Right hindlimb (tissue), 1 donor: ENCODE results near the gene AIG1.
"Not testable (repeated sequence)": the region's sequence is repeated elsewhere in the genome, so short reads cannot be mapped to it uniquely, and the experiment has no call there.

ENCODE experiments used
- DNase-seq: peaks from one replicate; pipeline ENCODE4 v3.0.0-alpha.2; 2018

The AIG1 gene

DNA sequence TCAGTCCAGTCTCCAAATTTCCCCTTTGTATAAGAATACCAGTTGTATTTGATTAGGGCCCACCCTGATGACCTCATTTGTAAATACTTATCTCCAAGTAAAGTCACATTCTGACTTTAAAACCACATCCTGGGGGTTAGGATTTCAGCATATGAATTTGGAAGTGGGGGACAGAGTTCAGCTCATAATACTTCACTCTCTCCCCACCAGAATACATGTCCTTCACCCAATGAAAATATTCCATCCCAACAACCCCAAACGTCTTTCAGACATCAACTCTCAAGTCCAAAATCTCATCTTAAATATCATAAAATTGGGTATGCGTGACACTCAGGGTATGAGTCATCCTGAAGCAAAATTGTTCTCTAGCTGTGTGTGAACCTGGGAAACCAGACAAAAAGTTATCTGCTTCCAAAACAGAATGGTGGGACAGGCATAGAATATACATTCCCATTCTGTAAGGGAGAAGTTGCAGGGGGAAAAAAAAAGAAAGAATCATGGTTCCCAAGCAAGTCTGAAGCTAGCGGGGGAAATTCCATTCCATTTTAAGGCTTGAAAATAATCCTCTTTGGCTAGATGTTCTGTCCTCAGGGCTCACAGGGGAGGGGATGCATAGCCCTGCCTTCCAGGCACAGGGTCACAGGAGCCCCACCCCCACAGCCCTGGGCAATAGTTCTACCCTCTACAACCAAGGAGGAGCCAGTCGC lies 275.9 kb downstream of the AIG1 start:
- no peak for DNase-seq

- DNase-seq: no peak
Measured at GRCh38 chr6:143337201-143337949, 276.7 kb downstream of the AIG1 start.

- no peak for DNase-seq
Measured at GRCh38 chr6:143339223-143339622, 278.5 kb downstream of the AIG1 start.

- not testable (repeated sequence) for DNase-seq
Measured at GRCh38 chr6:143345477-143345876, 284.8 kb downstream of the AIG1 start.

GRCh38 chr6:143346004-143346403 lies 285.3 kb downstream of the AIG1 start:
- no peak for DNase-seq

DNA sequence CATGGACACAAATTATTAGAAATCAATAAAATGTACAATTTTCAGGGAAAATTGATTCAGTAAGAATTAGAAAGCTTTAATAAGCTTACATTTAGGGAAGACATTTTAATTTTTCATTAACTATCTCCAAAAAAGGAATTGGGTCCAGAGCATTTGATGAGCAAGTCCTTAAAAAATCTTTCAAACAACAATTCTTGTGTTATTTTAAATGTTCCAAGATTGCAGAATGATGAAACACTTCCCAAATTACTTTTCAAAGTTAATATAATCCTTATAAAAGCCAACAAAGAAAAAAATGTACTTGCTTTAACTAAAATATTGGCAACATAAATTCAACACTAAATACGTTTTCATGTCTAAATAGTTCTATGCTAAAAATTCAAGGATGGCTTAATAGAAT lies 287.8 kb downstream of the AIG1 start:
- DNase-seq: no peak

DNA sequence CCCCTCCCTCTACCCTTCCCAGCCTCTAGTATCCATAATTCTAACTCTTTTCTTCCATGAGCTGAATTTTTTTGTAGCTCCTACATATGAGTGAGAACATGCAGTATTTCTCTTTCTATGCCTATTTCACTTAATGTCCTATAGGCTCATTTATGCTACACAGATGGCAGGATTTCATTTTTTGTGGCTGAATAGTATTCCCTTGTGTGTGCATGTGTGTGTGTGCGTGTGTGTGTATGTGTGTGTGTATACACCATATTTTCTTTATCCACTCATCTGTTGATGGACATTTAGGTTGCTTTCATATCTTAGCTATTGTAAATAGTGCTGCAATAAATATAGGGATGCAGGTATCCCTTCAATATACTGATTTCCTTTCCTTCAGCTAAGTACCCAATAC lies 288.8 kb downstream of the AIG1 start:
- no peak for DNase-seq

GRCh38 chr6:143356101-143356880 lies 295.6 kb downstream of the AIG1 start:
- DNase-seq: no peak

DNA sequence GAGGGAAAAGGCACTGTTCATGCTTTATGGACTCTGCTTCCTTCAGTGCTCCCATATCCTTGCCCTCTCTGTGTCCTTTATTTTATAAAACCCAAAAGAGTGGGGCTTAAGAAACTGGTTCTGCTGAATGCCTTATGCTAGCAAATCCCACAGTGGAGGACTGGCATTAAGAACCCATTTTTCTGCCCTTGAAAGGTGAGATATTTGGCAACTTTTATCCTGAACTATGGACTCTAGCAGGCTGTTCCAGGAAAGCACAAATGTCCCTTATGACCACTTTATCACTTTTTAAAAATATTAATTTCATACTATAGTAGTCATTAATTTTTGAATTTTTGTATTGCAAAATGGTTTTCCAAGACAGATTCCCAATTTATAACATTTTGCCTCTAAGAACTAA lies 296.5 kb downstream of the AIG1 start:
- DNase-seq: no peak

- peak; percentile 40 for DNase-seq
Measured at GRCh38 chr6:143357561-143358255, 297.0 kb downstream of the AIG1 start.

- DNase-seq: no peak
Measured at GRCh38 chr6:143361536-143362191, 301.0 kb downstream of the AIG1 start.

DNA sequence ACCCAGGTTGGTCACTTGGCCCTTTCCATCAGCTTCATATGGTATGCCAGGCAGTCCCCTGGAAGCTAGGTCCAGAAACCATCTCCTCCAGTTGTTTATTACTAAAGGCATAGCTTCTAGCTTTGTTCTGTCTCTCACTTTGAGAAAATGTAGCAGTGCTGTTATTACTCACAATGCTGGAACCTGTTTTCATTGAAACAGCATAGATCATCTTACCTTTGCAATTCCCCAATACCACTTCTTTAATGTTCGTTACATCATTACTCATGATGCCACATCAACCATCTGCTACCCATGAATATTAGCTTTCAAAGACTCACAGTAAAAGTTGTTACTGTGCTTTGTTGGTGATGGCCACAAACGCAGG lies 301.5 kb downstream of the AIG1 start:
- no peak for DNase-seq

GRCh38 chr6:143363299-143363698 lies 302.6 kb downstream of the AIG1 start:
- no peak for DNase-seq

DNA sequence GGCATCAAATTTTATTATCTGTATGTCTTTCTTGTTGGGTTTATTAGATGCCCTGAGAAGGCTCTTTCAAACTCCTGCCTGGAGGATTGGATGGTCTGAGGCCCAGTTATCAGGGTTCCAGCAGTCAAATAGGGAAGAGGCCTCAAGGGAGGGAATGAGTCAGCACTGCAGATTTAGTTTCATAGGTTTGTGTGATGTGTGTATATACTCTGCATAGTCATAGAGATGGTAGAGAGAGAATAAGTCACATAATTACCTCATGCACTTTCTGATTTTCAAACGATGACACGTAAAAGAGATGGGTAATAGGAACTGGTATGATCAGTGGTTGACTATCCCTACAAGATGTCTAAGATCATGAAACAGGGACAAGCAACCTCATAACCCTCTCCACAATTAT lies 307.7 kb downstream of the AIG1 start:
- no peak for DNase-seq

DNA sequence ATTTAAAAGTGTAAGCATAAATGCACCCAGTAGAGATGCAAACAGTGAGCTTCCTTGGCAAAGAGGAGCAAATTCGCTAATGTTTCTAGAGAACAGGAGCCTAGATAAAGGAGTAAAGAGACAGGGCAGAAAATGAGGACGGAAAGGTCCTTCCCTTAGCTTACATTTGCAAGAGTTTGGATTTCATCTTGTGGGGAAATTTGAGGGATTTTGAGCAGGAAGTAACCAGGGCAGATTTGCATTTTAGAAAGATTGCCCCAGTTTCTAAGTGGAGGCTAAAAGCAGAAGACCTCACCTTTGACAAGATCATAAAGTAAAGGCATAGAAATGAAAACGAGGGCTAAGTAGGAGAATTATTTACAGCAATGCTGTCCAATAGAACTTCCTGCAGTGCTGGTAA lies 309.3 kb downstream of the AIG1 start:
- DNase-seq: no peak

GRCh38 chr6:143370812-143371370 lies 310.2 kb downstream of the AIG1 start:
- DNase-seq: no peak

DNA sequence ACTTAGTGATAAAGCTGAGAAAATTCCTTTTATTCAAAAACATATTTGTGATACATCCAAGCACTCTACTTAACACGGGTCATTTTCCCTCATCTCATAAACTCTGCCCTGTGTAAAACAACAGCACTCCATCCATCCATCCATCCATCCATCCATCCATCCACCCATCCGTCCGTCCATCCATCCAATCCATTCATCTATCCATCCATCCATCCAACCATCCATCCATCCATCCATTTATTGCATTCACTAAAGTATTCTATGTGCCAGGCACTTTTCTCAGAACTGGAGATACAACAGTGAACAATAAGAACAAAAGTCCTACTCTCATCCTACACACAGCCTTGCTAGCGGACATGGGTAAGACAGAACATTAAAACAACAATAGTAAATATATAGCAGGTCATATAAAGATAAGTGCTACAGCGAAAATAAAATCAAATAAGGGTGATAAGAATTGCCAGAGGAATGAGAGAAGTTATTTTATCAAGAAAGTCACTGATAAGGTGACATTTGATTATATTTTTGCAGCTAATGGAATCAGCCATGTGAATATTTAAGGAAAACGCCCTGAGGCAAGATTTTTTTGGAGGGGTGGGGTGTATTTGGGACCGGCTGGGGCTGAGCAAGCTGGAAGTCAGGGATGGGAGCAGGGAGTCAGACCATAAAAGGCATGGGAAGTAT lies 311.7 kb downstream of the AIG1 start:
- no peak for DNase-seq

DNA sequence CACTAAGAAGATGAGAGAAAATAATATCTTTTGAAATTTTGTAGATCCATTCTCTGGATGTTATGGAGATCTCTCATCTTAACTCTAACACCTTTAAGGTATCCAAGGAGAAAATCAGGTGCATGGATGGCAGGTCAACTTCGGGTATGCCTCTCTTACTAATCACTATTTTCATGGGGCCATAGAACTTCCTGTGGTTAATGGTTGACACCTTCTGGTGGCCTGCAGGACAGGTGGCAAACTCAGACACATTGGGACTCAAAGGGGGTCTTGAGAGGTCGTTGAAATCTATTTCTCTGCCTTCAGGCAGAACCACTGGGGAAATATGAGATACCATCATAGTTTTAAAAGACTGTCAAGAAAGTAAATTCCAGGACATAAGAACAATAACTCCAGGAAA lies 313.3 kb downstream of the AIG1 start:
- DNase-seq: no peak

- DNase-seq: no peak
Measured at GRCh38 chr6:143375022-143375585, 314.4 kb downstream of the AIG1 start.

- no peak for DNase-seq
Measured at GRCh38 chr6:143376375-143376774, 315.7 kb downstream of the AIG1 start.

DNA sequence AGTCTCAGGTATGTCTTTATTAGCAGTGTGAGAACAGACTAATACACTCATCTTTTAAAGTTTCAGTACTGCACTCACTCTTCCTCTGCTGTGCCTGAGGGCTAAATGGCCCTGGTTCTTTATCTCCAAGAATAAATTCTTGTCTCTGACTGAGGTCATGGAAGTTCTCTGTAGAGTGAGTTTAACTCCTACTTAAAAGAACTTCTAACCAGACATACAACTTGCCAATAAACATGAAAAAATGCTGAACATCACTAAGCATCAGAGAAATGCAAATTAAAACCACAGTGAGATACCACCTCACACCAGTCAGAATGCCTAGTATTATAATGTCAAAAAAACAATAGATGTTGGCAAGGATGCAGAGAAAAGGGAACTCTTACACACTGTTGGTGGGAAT lies 316.2 kb downstream of the AIG1 start:
- DNase-seq: no peak
